ENCODE results near the gene YEATS2. TPM values are rescaled to one million over a fixed set of nuclear protein-coding genes. Genes with fewer than 3 reads are reported as not detected.
A peak's percentile ranks its signal among the peaks of the same experiment; 100 is the strongest.

The YEATS2 gene
- total RNA-seq, 1 experiment from 2014 or later = 38.6 TPM

- DNase-seq (ENCODE audit: low read depth, low spot score) = no peak
- Histone ChIP-seq H2AFZ (ENCODE audit: low read depth, low read length, poor library complexity, severe bottlenecking) (no peak overlapping the region), H3K27me3 (ENCODE audit: insufficient read depth, low read length) (no peaks in the 10 kb centered on the region), H4K20me1 (ENCODE audit: insufficient read depth) (peaks cover 9% of the 10 kb centered on the region; the same call in 1 of the 2 replicates), H3K4me1 (ENCODE audit: control insufficient read depth in 1 of 2, insufficient read depth in 2 of 2, low read length in 2 of 2) (peaks cover 0 to 18% of the 10 kb centered on the region in 2 experiments; a peak in 3 of 4 replicates), H3K9me2 (ENCODE audit: insufficient read depth) (no peaks in the 10 kb centered on the region), H3K9ac (ENCODE audit: low read length) (peak overlapping the region; percentile 97), H3K9me3 (ENCODE audit: control insufficient read depth in 1 of 2, insufficient read depth in 1 of 2, low read depth in 1 of 2, low read length in 2 of 2) (no peaks in the 10 kb centered on the region), H3K27ac (ENCODE audit: low read depth, low read length) (peak overlapping the region; percentile 77), H3K36me3 (ENCODE audit: control insufficient read depth in 1 of 2, insufficient read depth in 2 of 2, low read length in 2 of 2) (peaks cover 0 to 2% of the 10 kb centered on the region in 2 experiments; a peak in 1 of 4 replicates), H3K79me2 (ENCODE audit: insufficient read depth, low read length) (peaks cover 56% of the 10 kb centered on the region), H3K4me2 (ENCODE audit: low read length) (peak overlapping the region; percentile 81), H3K4me3 (replicated peaks in 1 of 2; ENCODE audit: low read depth in 1 of 2, low read length in 2 of 2) (peak overlapping the region; percentile 79 to 99)
- intact Hi-C loops (cut with micrococcal nuclease) = no loop called here
- no peak for TF ChIP-seq ZBTB33 (IDR thresholded peaks at IDR 0.05; ENCODE audit: extremely low read depth, insufficient replicate concordance, low read length)
- 0 out of 2 replicates have a peak, but pooled peaks have one; percentile 2 for TF ChIP-seq ZFX (IDR thresholded peaks at IDR 0.05)
- BruUV-seq (replicated peaks) = no TSS peak
- ChIA-PET CTCF (no interaction called here), POLR2A (interaction anchor here (1.1 kb wide), 1 partner anchor 62 kb away, joined by 5 read pairs; no protein-coding TSS in a partner anchor), RAD21 (ENCODE audit: low non-redundant PET in 1 of 2, low total read pairs in 2 of 2, uncharacterized antibody in 2 of 2, unreplicated experiment in 2 of 2) (no interaction called here)
- peak; percentile 20; the same call in 1 of the 2 replicates for ATAC-seq
Measured at GRCh38 chr3:183698318-183698751, 738 bp downstream of the YEATS2 start.

- POLR2A ChIA-PET = no interaction called here
- intact Hi-C loops (cut with micrococcal nuclease) = no loop called here
- Histone ChIP-seq H3K27ac (ENCODE audit: low read depth, low read length) (peak overlapping the region; percentile 11; the same call in 1 of the 2 replicates), H3K79me2 (ENCODE audit: insufficient read depth, low read length) (peaks cover 60% of the 10 kb centered on the region), H4K20me1 (ENCODE audit: insufficient read depth) (peaks cover 9% of the 10 kb centered on the region; the same call in 1 of the 2 replicates), H3K4me3 (replicated peaks in 1 of 2; ENCODE audit: low read depth in 1 of 2, low read length in 2 of 2) (peak overlapping the region; percentile 79 to 99), H3K9ac (ENCODE audit: low read length) (peak overlapping the region; percentile 97), H2AFZ (ENCODE audit: low read depth, low read length, poor library complexity, severe bottlenecking) (no peak overlapping the region), H3K9me2 (ENCODE audit: insufficient read depth) (no peaks in the 10 kb centered on the region), H3K27me3 (ENCODE audit: insufficient read depth, low read length) (no peaks in the 10 kb centered on the region), H3K4me2 (ENCODE audit: low read length) (peak overlapping the region; percentile 81), H3K4me1 (ENCODE audit: control insufficient read depth in 1 of 2, insufficient read depth in 2 of 2, low read length in 2 of 2) (peaks cover 0 to 18% of the 10 kb centered on the region in 2 experiments; a peak in 3 of 4 replicates), H3K9me3 (ENCODE audit: control insufficient read depth in 1 of 2, insufficient read depth in 1 of 2, low read depth in 1 of 2, low read length in 2 of 2) (no peaks in the 10 kb centered on the region), H3K36me3 (ENCODE audit: control insufficient read depth in 1 of 2, insufficient read depth in 2 of 2, low read length in 2 of 2) (peaks cover 0 to 2% of the 10 kb centered on the region in 2 experiments; a peak in 1 of 4 replicates)
- CTCF ChIA-PET = no interaction called here
- BruUV-seq (replicated peaks) = no TSS peak
- RAD21 ChIA-PET (ENCODE audit: low non-redundant PET in 1 of 2, low total read pairs in 2 of 2, uncharacterized antibody in 2 of 2, unreplicated experiment in 2 of 2) = no interaction called here
- DNase-seq (ENCODE audit: low read depth, low spot score) (no peak), ATAC-seq (no peak)
- no peak for TF ChIP-seq POLR2AphosphoS5 (IDR thresholded peaks at IDR 0.05; ENCODE audit: low read depth, low read length)
- TF ChIP-seq POLR2A (IDR thresholded peaks at IDR 0.05; ENCODE audit: borderline replicate concordance, extremely low read depth, insufficient read depth, insufficient read length) = no peak
- no peak for TF ChIP-seq REST (IDR thresholded peaks at IDR 0.05; ENCODE audit: low read depth)
- TF ChIP-seq SP1 (IDR thresholded peaks at IDR 0.05; ENCODE audit: low read depth) = no peak
- TF ChIP-seq YY1 (IDR thresholded peaks at IDR 0.05; ENCODE audit: extremely low read depth, insufficient replicate concordance, low read depth, low read length) = no peak
- TF ChIP-seq JUND (IDR thresholded peaks at IDR 0.05) = no peak
- TF ChIP-seq EZH2phosphoT487 (IDR thresholded peaks at IDR 0.05; ENCODE audit: borderline replicate concordance) = no peak
- no peak for TF ChIP-seq CEBPB (IDR thresholded peaks at IDR 0.05; ENCODE audit: low read depth)
- TF ChIP-seq EGR1 (IDR thresholded peaks at IDR 0.05; ENCODE audit: low read depth) = no peak
- no peak for TF ChIP-seq ATF3 (IDR thresholded peaks at IDR 0.05)
- no peak for TF ChIP-seq EZH2 (IDR thresholded peaks at IDR 0.05)
- no peak for TF ChIP-seq ELF1 (IDR thresholded peaks at IDR 0.05; ENCODE audit: borderline replicate concordance, low read depth)
- no peak for TF ChIP-seq ZFX (IDR thresholded peaks at IDR 0.05)
- TF ChIP-seq FOSL1 (IDR thresholded peaks at IDR 0.05; ENCODE audit: low read depth) = no peak
Measured at GRCh38 chr3:183698756-183699155, 1.2 kb downstream of the YEATS2 start.

Data from HCT116 (cell line).